T-helper 1 cell treated with Interleukin-12 subunit alpha and Interleukin-12 subunit beta and Interleukin-4 antibody, amounts not matched to agents 30 μg/mL and 1 μg/mL, for 36 hours (primary cell): ENCODE data around the gene AFAP1L1.

Experiments
- H3K27ac Mint-ChIP-seq: one replicate; pipeline ENCODE4 v1.8.0; 2021; ENCODE audit warnings: mild to moderate bottlenecking, mixed read lengths
- H3K27me3 Mint-ChIP-seq: one replicate; pipeline ENCODE4 v1.8.0; 2021; ENCODE audit warnings: low read depth, mixed read lengths
- H3K36me3 Mint-ChIP-seq: one replicate; pipeline ENCODE4 v1.8.0; 2021; ENCODE audit warnings: low read depth, mixed read lengths
- H3K4me1 Mint-ChIP-seq: one replicate; pipeline ENCODE4 v1.8.0; 2021; ENCODE audit warnings: low read depth, mixed read lengths
- H3K4me3 Mint-ChIP-seq: one replicate; pipeline ENCODE4 v1.8.0; 2021; ENCODE audit warnings: mild to moderate bottlenecking, moderate library complexity, mixed read lengths
- H3K9me3 Mint-ChIP-seq: one replicate; pipeline ENCODE4 v1.8.0; 2021; ENCODE audit warnings: mixed read lengths

The AFAP1L1 gene

DNA sequence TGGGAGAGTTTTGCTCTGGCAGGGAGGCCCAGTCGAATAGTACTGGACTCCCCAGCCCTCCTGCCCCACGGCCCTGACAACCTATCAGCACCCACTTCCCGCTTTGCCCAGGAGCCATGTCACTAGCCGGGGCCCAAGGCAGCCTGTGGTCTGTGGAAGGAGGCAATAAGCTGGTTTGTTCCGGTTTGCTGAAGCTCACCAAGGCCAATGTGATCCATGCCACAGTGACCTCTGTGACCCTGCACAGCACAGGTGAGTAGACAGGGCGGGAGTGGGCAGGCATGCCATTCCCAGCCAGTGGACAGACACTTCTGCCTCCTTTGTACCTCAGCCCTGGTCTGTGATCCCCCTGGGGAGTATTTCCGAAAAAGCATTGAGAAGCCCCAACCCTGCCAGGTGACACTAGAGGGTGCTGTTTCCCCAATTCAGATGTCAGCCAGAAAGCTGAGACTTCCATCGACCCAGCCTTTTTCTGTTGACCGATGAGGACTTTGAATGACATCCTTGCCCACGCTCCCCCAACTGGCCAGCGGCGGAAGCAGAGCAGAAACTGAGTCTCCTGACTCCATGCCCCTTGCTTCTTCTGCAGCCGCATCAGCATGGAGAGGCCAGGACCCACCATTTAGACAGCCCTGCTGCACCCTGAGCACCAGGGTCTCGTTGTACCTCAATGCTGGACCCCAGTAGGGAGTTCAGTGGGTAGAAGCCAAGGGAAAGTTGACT is 95.8 kb downstream of the AFAP1L1 start:
- peaks cover 5% of the 10 kb centered on the region for H3K4me1 Mint-ChIP-seq
- H3K27ac Mint-ChIP-seq = peak overlapping the region; percentile 7
- H3K9me3 Mint-ChIP-seq = no peaks in the 10 kb centered on the region
- no peak overlapping the region for H3K4me3 Mint-ChIP-seq
- no peaks in the 10 kb centered on the region for H3K27me3 Mint-ChIP-seq
- peaks cover 8% of the 10 kb centered on the region for H3K36me3 Mint-ChIP-seq

DNA sequence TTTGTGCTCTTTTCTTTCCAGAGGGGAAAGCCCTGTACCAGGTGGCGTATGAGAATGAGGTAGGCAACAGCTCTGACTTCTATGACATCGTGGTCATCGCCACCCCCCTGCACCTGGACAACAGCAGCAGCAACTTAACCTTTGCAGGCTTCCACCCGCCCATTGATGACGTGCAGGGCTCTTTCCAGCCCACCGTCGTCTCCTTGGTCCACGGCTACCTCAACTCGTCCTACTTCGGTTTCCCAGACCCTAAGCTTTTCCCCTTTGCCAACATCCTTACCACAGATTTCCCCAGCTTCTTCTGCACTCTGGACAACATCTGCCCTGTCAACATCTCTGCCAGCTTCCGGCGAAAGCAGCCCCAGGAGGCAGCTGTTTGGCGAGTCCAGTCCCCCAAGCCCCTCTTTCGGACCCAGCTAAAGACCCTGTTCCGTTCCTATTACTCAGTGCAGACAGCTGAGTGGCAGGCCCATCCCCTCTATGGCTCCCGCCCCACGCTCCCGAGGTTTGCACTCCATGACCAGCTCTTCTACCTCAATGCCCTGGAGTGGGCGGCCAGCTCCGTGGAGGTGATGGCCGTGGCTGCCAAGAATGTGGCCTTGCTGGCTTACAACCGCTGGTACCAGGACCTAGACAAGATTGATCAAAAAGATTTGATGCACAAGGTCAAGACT is 96.5 kb downstream of the AFAP1L1 start:
- Mint-ChIP-seq H3K4me1 (peaks cover 5% of the 10 kb centered on the region), H3K36me3 (peaks cover 8% of the 10 kb centered on the region), H3K4me3 (no peak overlapping the region), H3K27ac (no peak overlapping the region), H3K27me3 (no peaks in the 10 kb centered on the region), H3K9me3 (no peaks in the 10 kb centered on the region)

- H3K36me3 Mint-ChIP-seq = peaks cover 6% of the 10 kb centered on the region
- H3K4me3 Mint-ChIP-seq = no peak overlapping the region
- H3K27me3 Mint-ChIP-seq = no peaks in the 10 kb centered on the region
- H3K9me3 Mint-ChIP-seq = no peaks in the 10 kb centered on the region
- H3K4me1 Mint-ChIP-seq = peaks cover 5% of the 10 kb centered on the region
- H3K27ac Mint-ChIP-seq = no peak overlapping the region
Measured at GRCh38 chr5:149370878-149371277, 99.2 kb downstream of the AFAP1L1 start.

DNA sequence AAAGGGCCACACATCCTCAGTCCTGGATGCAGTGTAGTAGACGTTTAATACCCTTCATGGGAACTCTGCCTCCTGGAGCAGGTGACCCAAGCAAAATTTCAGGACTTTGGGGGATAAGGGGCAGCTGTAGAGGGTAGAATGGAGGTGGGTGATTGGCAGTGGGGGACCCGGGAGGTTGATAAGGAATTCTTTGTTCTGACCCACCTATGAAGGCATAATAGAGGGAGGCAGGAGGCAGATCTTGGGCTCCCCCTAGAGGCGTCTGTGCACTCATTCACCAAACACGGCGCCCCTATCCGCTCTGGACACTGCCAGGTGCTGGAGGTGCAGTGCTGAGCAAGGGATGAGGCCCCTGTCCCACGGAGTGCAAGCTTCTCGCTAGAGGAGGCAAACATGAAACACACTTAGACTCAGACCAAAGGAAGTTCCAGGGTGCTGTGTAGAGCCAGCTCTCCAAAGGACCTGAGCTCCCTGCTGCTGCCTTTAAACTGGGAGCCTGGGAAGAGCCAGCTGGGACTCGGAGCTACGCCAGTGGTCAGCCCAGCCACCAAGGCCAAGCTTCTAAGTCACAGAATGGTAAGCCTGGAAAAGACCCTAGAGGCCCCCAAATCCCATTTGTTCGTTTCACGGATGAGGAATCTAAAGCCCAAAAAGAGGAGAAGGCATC is 99.8 kb downstream of the AFAP1L1 start:
- no peaks in the 10 kb centered on the region for H3K27me3 Mint-ChIP-seq
- H3K36me3 Mint-ChIP-seq = peaks cover 6% of the 10 kb centered on the region
- H3K9me3 Mint-ChIP-seq = no peaks in the 10 kb centered on the region
- H3K27ac Mint-ChIP-seq = no peak overlapping the region
- H3K4me1 Mint-ChIP-seq = peaks cover 5% of the 10 kb centered on the region
- no peak overlapping the region for H3K4me3 Mint-ChIP-seq

- Mint-ChIP-seq H3K4me3 (no peak overlapping the region), H3K9me3 (no peaks in the 10 kb centered on the region), H3K36me3 (peaks cover 6% of the 10 kb centered on the region), H3K4me1 (peaks cover 2% of the 10 kb centered on the region), H3K27ac (no peak overlapping the region), H3K27me3 (no peaks in the 10 kb centered on the region)
Measured at GRCh38 chr5:149372076-149372795, 100.6 kb downstream of the AFAP1L1 start.

- Mint-ChIP-seq H3K27me3 (no peaks in the 10 kb centered on the region), H3K9me3 (no peaks in the 10 kb centered on the region), H3K4me3 (no peak overlapping the region), H3K4me1 (no peaks in the 10 kb centered on the region), H3K36me3 (peaks cover 6% of the 10 kb centered on the region), H3K27ac (no peak overlapping the region)
Measured at GRCh38 chr5:149372932-149373331, 101.3 kb downstream of the AFAP1L1 start.

- Mint-ChIP-seq H3K36me3 (no peaks in the 10 kb centered on the region), H3K27ac (no peak overlapping the region), H3K4me1 (no peaks in the 10 kb centered on the region), H3K27me3 (no peaks in the 10 kb centered on the region), H3K9me3 (no peaks in the 10 kb centered on the region), H3K4me3 (no peak overlapping the region)
Measured at GRCh38 chr5:149374303-149374702, 102.6 kb downstream of the AFAP1L1 start.

DNA sequence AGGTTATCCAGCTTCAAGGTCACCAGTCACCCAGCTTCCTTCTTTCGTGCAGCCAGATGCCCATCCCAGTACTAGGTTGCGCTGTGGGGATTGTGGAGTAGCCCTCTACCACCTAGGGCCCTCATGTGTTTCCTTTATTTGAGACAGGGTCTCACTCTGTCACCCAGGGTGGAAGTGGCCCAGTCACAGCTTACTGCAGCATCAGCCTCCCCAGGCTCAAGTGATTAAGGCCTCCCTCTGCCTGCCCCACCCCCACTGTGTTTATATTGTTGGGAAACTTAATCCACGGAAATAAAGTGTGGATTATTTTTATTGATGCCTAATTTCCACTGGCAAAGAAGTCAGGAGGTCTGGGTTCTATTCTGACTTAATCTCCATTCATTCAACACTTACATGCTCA is 103.1 kb downstream of the AFAP1L1 start:
- H3K4me1 Mint-ChIP-seq = no peaks in the 10 kb centered on the region
- no peaks in the 10 kb centered on the region for H3K9me3 Mint-ChIP-seq
- H3K36me3 Mint-ChIP-seq = no peaks in the 10 kb centered on the region
- H3K27me3 Mint-ChIP-seq = no peaks in the 10 kb centered on the region
- no peak overlapping the region for H3K27ac Mint-ChIP-seq
- no peak overlapping the region for H3K4me3 Mint-ChIP-seq

GRCh38 chr5:149375434-149375833 is 103.8 kb downstream of the AFAP1L1 start:
- Mint-ChIP-seq H3K9me3 (no peaks in the 10 kb centered on the region), H3K4me3 (no peak overlapping the region), H3K36me3 (no peaks in the 10 kb centered on the region), H3K4me1 (no peaks in the 10 kb centered on the region), H3K27me3 (no peaks in the 10 kb centered on the region), H3K27ac (no peak overlapping the region)

GRCh38 chr5:149376104-149376503 is 104.4 kb downstream of the AFAP1L1 start:
- no peak overlapping the region for H3K4me3 Mint-ChIP-seq
- no peaks in the 10 kb centered on the region for H3K36me3 Mint-ChIP-seq
- H3K4me1 Mint-ChIP-seq = no peaks in the 10 kb centered on the region
- no peak overlapping the region for H3K27ac Mint-ChIP-seq
- no peaks in the 10 kb centered on the region for H3K9me3 Mint-ChIP-seq
- no peaks in the 10 kb centered on the region for H3K27me3 Mint-ChIP-seq

GRCh38 chr5:149376711-149377447 is 105.2 kb downstream of the AFAP1L1 start:
- Mint-ChIP-seq H3K36me3 (no peaks in the 10 kb centered on the region), H3K27me3 (no peaks in the 10 kb centered on the region), H3K27ac (no peak overlapping the region), H3K9me3 (no peaks in the 10 kb centered on the region), H3K4me1 (no peaks in the 10 kb centered on the region), H3K4me3 (no peak overlapping the region)

DNA sequence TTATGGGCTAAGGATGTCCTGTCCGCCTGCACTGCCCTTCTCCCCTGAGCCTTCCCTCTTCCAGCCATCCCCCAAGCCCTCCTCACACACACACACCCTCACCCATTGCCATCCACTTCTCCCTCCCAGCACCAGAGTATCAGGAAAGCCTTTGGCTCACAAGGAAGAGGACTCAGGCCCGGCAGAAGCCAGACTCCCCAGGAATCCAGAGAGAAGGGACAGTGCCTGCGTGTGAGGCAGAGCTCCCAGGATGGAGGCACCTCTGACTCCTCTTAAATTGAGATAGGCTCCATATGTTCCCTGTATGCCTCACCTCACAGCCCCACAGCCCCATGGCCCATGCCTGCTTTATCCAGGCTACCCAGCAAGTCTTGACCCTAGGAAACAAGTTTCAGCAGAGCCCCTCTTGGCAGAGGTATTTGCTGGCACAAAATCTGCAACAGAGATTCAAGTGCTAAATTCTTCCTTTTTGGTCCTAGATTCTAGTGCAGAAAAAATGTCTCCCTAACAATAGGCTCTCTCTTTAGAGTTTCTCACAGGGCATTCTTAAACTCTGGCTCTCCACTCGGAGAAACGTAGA is 106.7 kb downstream of the AFAP1L1 start:
- no peaks in the 10 kb centered on the region for H3K9me3 Mint-ChIP-seq
- no peaks in the 10 kb centered on the region for H3K4me1 Mint-ChIP-seq
- no peak overlapping the region for H3K27ac Mint-ChIP-seq
- no peaks in the 10 kb centered on the region for H3K36me3 Mint-ChIP-seq
- no peak overlapping the region for H3K4me3 Mint-ChIP-seq
- no peaks in the 10 kb centered on the region for H3K27me3 Mint-ChIP-seq

DNA sequence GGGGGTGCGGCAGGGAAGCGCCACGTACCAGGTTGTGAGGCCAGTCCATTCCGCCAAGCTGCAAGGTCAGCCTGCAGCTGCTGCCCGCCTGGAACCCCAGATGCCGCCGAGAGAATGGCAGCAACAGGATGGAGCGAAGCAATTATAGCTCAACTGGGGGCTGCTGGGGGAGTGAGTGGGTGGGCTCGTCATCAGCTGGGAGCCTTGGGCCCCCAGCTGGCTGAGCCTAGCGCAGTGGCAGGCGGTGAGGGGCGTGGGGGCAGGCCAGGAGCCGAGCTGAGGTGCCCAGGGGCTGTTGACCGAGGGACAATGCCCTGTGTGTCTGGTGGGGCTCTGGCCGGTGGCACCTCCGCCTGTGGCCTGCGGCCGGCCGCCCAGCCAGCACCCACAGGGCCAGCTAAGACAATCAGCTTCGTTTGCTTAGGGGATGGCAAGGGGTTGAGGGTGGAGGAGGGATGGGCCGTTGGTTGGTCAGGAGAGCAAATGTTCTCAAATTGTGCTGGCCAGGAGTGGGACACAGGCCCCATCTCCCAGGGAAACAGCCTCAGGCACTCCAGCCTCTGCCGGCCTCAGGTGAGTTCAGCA is 107.6 kb downstream of the AFAP1L1 start, which contains the start of gene IL17B:
IL17B (minus strand) TSS at position 116 of the 585 bp plus-strand sequence; CDS start at position 49, 67 bp downstream.
- no peaks in the 10 kb centered on the region for H3K4me1 Mint-ChIP-seq
- no peaks in the 10 kb centered on the region for H3K27me3 Mint-ChIP-seq
- H3K9me3 Mint-ChIP-seq = no peaks in the 10 kb centered on the region
- no peak within 1 kb of the TSS for H3K27ac Mint-ChIP-seq
- H3K4me3 Mint-ChIP-seq = no peak within 1 kb of the TSS
- no peaks in the 10 kb centered on the region for H3K36me3 Mint-ChIP-seq
